Glomerular visceral epithelial cell (primary cell): ENCODE results near the gene KCNJ8.
"Not testable (repeated sequence)": the region's sequence is repeated elsewhere in the genome, so short reads cannot be mapped to it uniquely, and the experiment has no call there.

ENCODE experiments used
- DNase-seq: peaks from one replicate; pipeline ENCODE4 v3.0.0-alpha.2; 2016; ENCODE audit errors: extremely low spot score

The KCNJ8 gene

GRCh38 chr12:21774358-21775132 is at the start of gene KCNJ8:
TSS of gene KCNJ8 (minus strand) at chr12:21774706. CDS start at chr12:21773616, 1,090 bp downstream.
- DNase-seq = peak; percentile 66

- DNase-seq = peak; percentile 58
Observed at GRCh38 chr12:21823581-21823980, 49.1 kb upstream of the KCNJ8 start.

- DNase-seq = no peak
Observed at GRCh38 chr12:21819678-21820077, 45.2 kb upstream of the KCNJ8 start.

- peak; percentile 51 for DNase-seq
Observed at GRCh38 chr12:21819236-21819635, 44.7 kb upstream of the KCNJ8 start.

GRCh38 chr12:21818627-21819026 is 44.1 kb upstream of the KCNJ8 start:
- peak; percentile 11 for DNase-seq

- DNase-seq = no peak
Observed at GRCh38 chr12:21815306-21816062, 41.0 kb upstream of the KCNJ8 start.

GRCh38 chr12:21814814-21815213 is 40.3 kb upstream of the KCNJ8 start:
- no peak for DNase-seq

GRCh38 chr12:21814327-21814726 is 39.8 kb upstream of the KCNJ8 start:
- no peak for DNase-seq

- DNase-seq = no peak
Observed at GRCh38 chr12:21813751-21814150, 39.2 kb upstream of the KCNJ8 start.

GRCh38 chr12:21813125-21813524 is 38.6 kb upstream of the KCNJ8 start:
- DNase-seq = no peak

GRCh38 chr12:21812340-21812739 is 37.8 kb upstream of the KCNJ8 start:
- DNase-seq = not testable (repeated sequence)

- no peak for DNase-seq
Observed at GRCh38 chr12:21809100-21809499, 34.6 kb upstream of the KCNJ8 start.

- no peak for DNase-seq
Observed at GRCh38 chr12:21806255-21806654, 31.7 kb upstream of the KCNJ8 start.

- DNase-seq = peak; percentile 86
Observed at GRCh38 chr12:21801522-21802288, 27.2 kb upstream of the KCNJ8 start.

- DNase-seq = peak; percentile 8
Observed at GRCh38 chr12:21800011-21800410, 25.5 kb upstream of the KCNJ8 start.

- DNase-seq = no peak
Observed at GRCh38 chr12:21797539-21797938, 23.0 kb upstream of the KCNJ8 start.

GRCh38 chr12:21795648-21796328 is 21.3 kb upstream of the KCNJ8 start:
- no peak for DNase-seq

GRCh38 chr12:21794807-21795595 is 20.5 kb upstream of the KCNJ8 start:
- DNase-seq = not testable (repeated sequence)

- DNase-seq = not testable (repeated sequence)
Observed at GRCh38 chr12:21789687-21790086, 15.2 kb upstream of the KCNJ8 start.

GRCh38 chr12:21788089-21788983 is 13.8 kb upstream of the KCNJ8 start:
- no peak for DNase-seq
